HG02973 (cell line): ENCODE results near the gene CNDP1.
"Not testable (repeated sequence)": the region's sequence is repeated elsewhere in the genome, so short reads cannot be mapped to it uniquely, and the experiment has no call there.

ENCODE experiments used
- ATAC-seq: cut with Tn5 transposase; IDR thresholded peaks from one replicate; pipeline ENCODE4 v1.9.1; 2021; ENCODE audit warnings: moderate library complexity; ENCODE audit not compliant: unreplicated experiment

CNDP1 gene

GRCh38 chr18:74534150-74534969 lies at the start of gene CNDP1:
CNDP1 (plus strand) TSS chr18:74534500; CDS start chr18:74534668, 168 bp downstream.
- ATAC-seq, result no peak

- no peak for ATAC-seq
Measured at GRCh38 chr18:74486119-74486849, 48.0 kb upstream of the CNDP1 start.

- ATAC-seq, result no peak
Measured at GRCh38 chr18:74488354-74488753, 45.9 kb upstream of the CNDP1 start.

GRCh38 chr18:74488864-74489263 lies 45.4 kb upstream of the CNDP1 start:
- ATAC-seq, result no peak

- ATAC-seq, result no peak
Measured at GRCh38 chr18:74489676-74490075, 44.6 kb upstream of the CNDP1 start.

- no peak for ATAC-seq
Measured at GRCh38 chr18:74492259-74492658, 42.0 kb upstream of the CNDP1 start.

- peak; percentile 22 for ATAC-seq
Measured at GRCh38 chr18:74493689-74494088, 40.6 kb upstream of the CNDP1 start.

- no peak for ATAC-seq
Measured at GRCh38 chr18:74494514-74494913, 39.8 kb upstream of the CNDP1 start.

GRCh38 chr18:74495581-74496507 lies 38.5 kb upstream of the CNDP1 start, which contains the start of gene CNDP2:
CNDP2 (plus strand) TSS chr18:74496363; CDS start chr18:74499974, 3,611 bp downstream.
- peak; percentile 66 for ATAC-seq

GRCh38 chr18:74496508-74497323 lies 37.6 kb upstream of the CNDP1 start:
- peak; percentile 30 for ATAC-seq

GRCh38 chr18:74497324-74497676 lies 37.0 kb upstream of the CNDP1 start:
- no peak for ATAC-seq

GRCh38 chr18:74497778-74498177 lies 36.5 kb upstream of the CNDP1 start:
- no peak for ATAC-seq

GRCh38 chr18:74498712-74499627 lies 35.3 kb upstream of the CNDP1 start:
- ATAC-seq, result peak; percentile 27

GRCh38 chr18:74499633-74500032 lies 34.7 kb upstream of the CNDP1 start:
- peak; percentile 33 for ATAC-seq

GRCh38 chr18:74500372-74500771 lies 33.9 kb upstream of the CNDP1 start:
- ATAC-seq, result no peak

GRCh38 chr18:74500774-74501173 lies 33.5 kb upstream of the CNDP1 start:
- ATAC-seq, result not testable (repeated sequence)

GRCh38 chr18:74501386-74501785 lies 32.9 kb upstream of the CNDP1 start:
- ATAC-seq, result no peak

- ATAC-seq, result no peak
Measured at GRCh38 chr18:74503137-74503536, 31.2 kb upstream of the CNDP1 start.

- ATAC-seq, result no peak
Measured at GRCh38 chr18:74505776-74506175, 28.5 kb upstream of the CNDP1 start.
